Esophagus muscularis mucosa (tissue), 3 donors: ENCODE measurements around the gene CAMK2G.

Experiments
- CTCF ChIP-seq, 3 experiments: fragments of 200-600 bp in 2 of 3; fragments of 450-650 bp in 1 of 3; sonication (generic) in 2 of 3; IDR thresholded peaks; one replicate each; pipeline ENCODE4 v1.5.1; 2017 to 2019; ENCODE audit warnings: antibody characterized with exemption in 3 of 3, mild to moderate bottlenecking in 2 of 3, moderate library complexity in 1 of 3
- POLR2A ChIP-seq: fragments of 450-650 bp; IDR thresholded peaks from one replicate; pipeline ENCODE4 v1.6.1; 2017; ENCODE audit warnings: antibody characterized with exemption, moderate library complexity, mild to moderate bottlenecking, low read depth
- POLR2AphosphoS5 ChIP-seq, 2 donors: sonication (generic); formaldehyde crosslinking; IDR thresholded peaks; one replicate each; pipeline ENCODE4 v1.6.1; 2017; ENCODE audit warnings: antibody characterized with exemption in 2 of 2

GRCh38 chr10:73785721-73786511 is 88.4 kb downstream of the CAMK2G start:
- TF ChIP-seq POLR2A, result no peak
- TF ChIP-seq CTCF (IDR thresholded peaks at IDR 0.05), result no peak
- TF ChIP-seq POLR2AphosphoS5 (IDR thresholded peaks at IDR 0.05), result no peak
